Dermis blood vessel endothelial cell (primary cell): Measurements from ENCODE around the gene STARD10. TPM values are rescaled to one million over a fixed set of nuclear protein-coding genes. Genes with fewer than 3 reads are reported as not detected.
A peak's percentile ranks its signal among the peaks of the same experiment; 100 is the strongest.

Experiments used
- DNase-seq: peaks from one replicate; pipeline ENCODE4 v3.0.0; 2010
- total RNA-seq: library from RNA; depleted of rRNA; stranded (reverse); fragments of >200 nt; gene quantifications from 2 replicates; pipeline ENCODE4 v1.2.3, GENCODE V29; 2014

Gene STARD10
- total RNA-seq, 1 donor from 2014 or later, result 60.4 TPM

DNA sequence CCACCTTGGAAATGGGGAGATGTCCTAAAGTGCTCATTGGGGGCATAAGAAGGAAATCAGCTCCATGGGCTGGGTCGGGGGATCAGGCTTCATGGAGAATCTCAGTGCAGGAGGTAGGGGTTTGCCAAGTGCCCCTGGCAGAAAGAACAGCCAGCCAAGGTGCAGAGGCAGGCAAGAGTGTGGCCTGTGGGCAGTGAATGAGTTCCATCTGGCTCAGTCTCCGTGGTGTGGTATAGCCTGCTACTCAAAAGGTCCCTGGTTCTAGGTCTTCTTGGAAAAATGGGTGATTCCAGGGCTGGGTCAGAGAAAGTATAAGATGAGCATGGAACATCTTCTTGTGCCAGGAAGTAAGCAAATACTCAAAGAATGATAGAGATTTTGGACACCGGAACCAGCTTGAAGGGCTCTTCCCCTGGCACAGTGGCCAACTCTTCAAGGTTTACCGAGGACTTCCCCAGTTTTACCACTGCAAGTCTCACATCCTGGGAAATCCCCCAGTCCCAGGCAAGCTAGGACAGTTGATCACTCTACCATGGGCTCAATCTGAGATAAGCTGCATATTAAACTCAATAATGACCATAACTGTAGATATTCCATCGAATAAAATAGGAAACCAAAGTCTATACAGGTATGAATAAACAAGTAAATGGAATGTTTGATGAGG lies 31.1 kb downstream of the STARD10 start:
- DNase-seq, result peak; percentile 25

DNA sequence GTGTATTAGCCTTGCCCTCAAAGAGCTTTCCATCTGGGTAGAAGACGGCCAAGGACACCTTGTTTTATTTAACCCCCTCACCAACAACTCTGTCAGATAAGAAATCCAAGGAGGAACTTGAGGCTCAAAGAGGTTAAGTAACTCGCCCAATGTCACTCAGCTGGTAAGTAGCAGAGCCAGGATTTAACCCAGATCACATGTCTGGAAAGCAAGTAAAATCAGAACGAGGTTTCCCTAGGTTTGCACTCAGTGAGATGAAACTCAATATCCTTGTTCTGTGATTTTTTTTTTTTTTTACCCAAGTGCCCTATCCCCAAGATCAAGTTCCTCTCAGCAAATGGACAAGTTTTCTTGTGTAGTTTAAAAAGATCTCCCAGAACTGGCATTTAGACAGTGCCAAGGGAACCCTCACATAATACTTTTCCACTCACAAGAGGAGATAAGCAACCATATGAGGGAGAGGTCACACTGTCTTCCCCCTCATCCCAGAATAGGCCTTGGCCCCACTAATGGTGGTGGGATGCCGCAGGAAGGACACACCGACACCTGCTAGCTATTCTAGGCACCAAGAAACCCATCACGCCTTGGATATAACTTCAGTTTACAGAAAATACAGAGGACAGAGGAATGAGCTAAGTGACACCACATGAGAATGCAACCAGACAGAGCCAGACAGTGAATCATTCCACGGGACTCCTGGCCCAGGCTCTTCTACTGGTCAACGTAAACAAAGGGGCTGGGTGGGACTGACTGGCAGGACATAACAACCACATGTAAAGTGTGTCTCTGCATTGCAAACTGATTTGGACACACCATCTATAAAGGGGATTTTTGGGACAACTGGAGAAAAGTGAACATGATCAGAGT lies 33.1 kb downstream of the STARD10 start:
- DNase-seq, result peak; percentile 19

DNA sequence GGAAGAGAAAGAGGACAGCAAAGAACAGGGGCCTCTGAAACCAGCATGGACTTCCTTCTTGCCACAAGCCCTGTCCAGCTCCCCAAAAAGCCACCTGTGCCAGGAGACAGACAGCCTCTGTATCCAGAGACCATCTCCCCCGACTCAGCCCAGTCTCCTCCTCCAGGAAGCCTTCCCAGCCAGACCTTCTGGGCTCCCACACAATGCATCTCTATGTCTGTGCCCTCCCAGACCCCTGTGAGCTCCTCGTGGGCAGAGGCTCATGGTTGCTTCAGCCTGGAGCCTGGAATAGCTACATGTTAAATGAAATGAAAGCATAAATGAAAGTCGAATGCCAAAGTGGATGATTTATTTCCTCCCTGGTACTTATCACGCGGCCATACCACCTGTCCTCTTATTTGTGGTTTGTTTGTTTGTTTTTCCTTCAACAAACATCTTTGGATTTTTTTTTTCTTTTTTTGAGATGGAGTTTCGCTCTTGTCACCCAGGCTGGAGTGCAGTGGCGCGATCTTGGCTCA lies 34.3 kb downstream of the STARD10 start:
- no peak for DNase-seq

DNA sequence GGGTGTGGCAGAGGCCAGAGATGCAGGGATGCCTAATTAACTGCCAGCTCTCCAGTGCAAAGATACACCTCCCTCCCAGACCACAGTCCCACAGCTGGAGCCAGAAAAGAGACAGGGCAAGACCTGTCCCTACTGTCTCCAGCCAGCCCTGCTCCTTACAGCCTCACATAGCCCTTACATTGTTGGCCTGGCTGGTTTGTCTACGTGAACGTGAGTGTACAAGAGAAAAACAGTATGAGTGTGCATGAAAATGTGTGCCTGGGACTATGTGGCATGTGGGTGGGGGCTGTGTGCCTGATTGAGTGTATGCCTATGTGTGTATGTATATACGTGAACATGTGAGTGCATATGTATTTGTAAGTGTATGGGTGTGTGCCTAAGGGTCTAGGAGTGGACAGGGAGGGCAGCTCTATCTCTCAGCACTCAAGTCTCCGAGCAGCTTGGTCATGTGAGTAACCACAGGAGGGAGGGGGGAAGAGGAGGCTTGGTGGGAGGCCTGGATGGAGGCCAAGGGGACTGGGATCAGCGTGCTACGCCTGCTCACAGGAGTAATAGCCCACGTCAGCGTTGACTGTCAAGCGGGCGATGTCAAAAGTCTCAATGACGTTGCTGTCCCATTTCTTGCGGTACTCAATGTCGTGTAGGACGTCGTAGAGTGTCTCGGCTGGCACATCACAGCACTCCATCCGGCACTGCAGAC lies 35.0 kb downstream of the STARD10 start:
- DNase-seq, result no peak

DNA sequence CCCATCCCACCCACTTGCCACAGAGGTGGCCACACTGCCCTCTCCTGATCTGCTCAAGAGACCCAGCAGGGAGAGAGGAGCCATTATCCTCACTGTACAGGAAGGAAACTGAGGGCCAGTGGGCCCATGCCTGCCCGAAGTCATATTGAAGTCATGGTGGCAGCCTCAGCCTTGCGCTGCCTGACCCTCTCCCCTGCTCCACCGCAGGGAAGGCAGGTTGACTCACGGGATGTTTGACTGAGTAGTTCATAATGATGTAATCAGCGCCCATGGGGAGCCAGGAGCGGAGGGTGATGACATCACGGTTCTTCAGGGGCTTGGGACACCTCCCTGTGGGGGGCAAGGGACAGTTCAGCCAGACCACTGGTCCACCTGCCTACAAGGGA lies 35.5 kb downstream of the STARD10 start:
- no peak for DNase-seq

DNA sequence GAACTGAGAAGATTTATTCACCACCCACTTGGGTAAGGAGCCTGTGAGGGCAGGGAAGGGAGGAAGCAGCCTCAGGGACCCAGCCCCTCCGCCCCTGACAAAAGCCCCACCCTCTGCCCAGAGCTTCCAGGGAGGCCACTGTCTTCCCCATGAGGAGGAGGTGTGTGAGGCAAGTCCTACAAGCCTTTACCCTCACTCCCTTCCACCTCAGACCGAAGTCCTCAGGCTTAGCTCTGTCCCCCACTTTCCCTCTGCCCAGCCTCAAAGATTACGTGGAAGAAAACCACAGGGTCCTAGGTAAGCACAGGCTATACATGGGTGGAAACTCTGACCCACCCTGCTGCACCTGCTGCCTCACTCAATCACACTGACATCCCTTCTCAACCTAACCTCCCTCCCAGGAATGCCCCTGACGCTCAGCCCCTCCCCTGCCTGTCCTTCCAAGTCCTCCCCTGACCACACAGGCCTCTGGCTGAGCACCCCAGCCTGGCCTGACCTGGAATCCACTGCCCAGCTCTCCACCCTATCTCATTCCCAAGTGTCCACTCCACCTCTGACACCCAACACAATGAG lies 38.0 kb downstream of the STARD10 start:
- DNase-seq, result no peak

DNA sequence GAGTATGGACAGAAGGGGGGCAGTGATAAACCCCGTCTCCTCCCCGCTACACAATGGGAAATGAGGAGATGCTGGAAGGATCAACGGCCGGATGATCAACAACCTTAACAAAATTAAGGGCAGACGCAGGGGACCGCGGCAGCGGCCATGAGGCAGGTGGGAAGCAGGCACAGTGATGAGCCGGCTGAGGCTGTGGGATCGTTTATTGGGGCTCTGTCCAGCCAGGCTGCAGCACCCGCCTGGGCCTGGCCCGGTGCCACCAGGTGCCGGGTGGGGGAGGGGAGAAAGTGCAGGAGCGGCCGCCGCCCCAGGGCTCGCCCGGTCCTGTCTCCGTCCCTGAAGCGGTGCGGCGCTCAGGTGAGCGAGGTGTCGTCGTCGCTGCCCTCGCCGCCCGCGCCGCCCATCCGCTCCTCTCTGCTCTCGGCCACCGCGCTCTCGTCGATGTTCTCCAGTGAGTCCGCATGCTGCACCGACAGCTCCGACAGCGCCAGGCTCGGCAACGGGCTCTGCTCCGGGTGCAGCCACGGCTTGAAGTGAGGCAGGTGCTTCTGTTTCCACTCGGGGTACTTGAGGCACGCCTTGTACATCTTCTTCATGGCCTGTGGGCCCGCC lies 39.2 kb downstream of the STARD10 start:
- DNase-seq, result no peak

DNA sequence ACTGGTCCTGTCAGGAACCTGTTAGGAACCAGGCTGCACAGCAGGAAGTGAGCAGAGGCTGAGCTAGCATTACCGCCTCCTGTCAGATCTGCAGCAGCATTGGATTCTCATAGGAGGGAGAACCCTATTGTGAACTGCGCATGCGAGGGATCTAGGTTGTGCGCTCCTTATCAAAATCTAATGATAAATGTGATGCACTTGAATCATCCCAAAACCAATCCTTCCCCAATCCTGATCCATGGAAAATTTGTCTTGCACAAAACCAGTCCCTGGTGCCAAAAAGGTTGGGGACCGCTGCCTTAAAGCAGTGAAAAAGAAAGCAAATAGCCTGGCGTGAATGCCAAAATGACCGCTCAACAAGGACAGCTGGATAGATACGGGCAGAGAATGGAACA lies 39.7 kb downstream of the STARD10 start:
- no peak for DNase-seq

DNA sequence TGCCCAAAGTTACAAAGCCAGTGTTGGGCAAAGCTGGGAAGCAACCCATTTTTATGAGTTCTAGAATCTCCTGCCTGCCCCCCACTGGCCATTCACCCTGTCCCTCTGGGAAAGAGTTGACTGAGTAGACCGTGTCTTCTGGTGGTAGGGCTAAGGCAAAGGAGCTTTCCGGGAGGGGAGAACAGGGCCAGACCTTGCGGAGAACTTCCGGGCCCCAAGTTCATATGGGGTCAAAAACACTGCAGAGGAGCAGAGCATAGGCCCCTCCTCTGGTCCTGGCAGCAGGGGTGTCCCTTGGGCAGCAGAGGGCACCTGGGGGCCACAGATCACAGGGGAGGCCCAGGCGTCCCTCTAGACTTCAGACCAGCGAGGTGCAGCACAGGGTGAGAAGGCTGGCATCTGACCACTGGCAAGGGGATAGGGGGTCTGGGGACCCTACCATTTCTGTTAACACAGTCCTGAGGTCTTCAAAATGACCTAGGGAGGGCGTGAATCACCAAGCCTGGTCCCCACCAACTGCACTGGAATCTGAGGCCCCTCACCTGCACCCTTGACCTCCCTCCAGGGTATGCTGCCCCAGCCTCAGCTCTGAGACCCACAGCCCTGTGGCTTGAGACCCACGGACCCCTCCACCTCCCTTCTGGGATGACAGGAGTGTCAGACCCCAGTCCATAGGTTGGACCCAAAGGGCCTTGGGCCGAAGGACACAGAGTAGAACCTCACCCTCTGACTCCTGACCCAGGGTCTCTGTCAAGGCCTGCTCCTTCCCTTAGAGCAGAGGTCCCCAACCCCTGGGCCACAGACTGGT lies 40.3 kb downstream of the STARD10 start:
- no peak for DNase-seq

DNA sequence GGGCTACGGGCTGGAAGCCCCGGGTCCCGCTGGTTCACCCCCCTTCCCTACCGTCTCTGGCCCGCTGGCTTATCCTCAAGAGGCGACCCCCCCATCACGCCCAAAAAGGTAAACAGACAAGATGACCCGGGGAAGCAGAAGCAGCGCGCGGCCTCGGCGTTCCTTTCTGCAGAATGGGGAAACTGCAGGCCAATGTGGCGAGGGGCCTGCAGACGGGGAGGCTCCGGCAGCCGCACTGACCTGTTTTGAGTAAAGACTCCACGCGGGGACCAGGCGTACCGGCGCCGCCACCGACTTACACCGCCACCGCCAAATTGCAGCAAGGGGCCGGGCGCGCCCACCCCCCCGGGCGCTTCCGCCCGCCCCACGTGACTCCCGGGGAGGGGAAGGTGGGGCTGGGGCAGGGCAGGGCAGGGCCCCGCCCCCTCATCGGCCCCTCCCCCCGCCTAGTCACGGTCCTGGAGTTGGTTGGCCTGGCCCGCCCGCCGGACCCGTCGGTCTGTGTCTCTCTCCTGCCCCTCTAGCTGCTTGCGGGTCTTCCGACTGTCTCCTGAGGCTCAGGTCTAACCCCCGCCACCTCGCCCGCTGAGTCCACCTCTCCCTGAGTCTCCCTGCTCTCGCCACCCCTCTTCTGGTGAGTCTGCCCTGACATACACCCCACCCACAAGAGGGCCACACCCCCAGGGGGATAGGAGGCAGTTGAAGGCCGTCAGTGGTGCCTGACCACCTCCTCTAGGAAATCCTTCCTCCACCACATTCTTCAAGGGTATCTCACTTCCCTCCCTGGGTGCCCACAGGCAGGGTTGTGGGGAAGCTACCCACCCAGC lies 41.5 kb downstream of the STARD10 start, which contains the start of gene ARAP1:
ARAP1 (minus strand) TSS at position 321 of the 827 bp plus-strand sequence. CDS start 25,280 bp downstream, outside the sequence.
- DNase-seq, result peak; percentile 62

DNA sequence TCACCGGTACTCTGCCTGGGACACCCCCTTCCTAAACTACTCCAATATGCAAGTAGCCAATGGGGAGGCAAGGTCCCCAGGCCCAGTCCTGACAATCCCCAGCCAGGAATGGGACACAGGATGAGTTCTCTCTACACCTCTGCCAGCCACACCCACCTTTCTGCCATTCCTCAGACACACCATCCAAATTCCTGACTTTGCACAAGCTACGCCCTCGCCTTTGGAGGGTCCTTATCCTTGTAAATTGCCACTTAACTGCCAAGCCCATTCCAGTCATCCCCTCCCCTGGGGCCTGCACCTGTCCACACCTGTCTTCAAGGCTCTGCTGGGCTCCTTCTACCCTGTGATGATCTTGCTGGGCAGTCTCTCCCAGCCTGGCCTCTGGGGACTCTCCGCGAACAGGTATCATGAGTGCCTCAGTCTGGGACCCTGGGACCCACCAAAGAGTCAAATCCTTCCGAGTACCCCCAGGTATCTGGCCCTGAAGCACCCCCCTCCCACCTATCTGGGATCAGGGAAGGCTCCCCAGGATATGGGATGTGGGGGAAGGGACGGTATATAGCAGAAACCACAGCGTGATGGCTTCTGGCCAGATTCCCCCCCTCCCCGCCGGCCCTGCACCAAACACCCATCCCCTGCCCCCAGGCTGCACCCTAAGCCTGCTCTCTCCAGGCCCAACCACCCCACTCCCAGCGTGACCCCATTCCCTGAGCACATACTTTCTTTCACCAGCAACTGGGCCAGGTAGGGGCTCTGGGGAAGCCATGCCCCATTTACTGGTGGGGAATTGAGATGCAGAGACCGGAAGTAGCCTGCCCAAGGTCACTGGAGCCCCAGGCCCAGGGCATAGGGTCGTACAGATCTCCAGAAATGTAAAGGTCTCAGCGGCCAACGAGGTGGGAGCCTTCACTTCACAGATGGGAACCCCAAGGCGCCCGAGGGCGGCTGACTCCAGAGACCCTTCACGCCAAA lies 42.4 kb downstream of the STARD10 start:
- no peak for DNase-seq

DNA sequence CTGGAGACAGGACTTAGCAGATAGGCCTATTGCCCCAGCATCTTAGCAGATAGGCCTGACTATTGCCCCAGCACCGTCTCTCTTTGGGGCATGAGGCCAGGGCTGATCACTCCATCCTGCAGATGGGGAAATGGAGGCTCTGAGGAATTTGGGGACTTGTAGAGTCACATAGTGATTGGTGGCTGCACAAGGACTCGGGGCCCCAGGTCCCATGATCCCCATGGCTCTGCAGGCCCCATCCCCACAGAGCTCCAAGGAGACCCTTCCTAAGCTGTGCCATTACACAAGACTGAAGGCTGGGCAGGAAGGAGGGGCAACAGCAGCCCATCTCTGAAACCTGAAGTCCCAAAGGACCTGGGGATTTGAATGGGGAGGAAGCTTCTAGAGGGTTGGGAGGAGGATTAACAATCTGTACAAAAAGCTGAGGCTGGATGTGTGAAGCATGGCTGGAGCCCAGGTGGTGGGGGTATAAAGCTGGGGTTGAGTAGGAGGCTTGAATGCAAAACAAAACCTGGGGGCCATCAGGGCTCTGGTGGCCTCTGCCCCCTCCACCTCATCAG lies 43.2 kb downstream of the STARD10 start:
- no peak for DNase-seq

DNA sequence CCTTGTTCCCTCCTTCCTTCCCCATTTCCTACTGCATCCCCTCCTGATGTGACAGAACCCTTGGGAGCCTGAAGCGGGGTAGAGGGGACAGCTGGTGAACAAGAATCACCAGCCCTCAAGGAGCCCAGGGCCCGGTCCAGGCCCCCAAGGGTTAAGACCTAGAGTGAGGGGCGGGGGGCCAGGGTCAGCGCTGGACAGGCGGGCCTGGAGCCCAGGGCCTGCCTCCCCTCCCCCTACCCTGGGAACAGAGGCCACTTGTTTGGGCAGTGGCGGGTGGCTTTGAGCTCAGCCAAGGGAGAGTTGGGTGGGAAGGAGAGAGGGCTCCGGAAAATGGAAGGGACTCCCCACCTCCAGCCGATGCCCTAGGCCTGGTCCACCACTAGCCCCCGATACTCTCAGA lies 43.8 kb downstream of the STARD10 start:
- no peak for DNase-seq

DNA sequence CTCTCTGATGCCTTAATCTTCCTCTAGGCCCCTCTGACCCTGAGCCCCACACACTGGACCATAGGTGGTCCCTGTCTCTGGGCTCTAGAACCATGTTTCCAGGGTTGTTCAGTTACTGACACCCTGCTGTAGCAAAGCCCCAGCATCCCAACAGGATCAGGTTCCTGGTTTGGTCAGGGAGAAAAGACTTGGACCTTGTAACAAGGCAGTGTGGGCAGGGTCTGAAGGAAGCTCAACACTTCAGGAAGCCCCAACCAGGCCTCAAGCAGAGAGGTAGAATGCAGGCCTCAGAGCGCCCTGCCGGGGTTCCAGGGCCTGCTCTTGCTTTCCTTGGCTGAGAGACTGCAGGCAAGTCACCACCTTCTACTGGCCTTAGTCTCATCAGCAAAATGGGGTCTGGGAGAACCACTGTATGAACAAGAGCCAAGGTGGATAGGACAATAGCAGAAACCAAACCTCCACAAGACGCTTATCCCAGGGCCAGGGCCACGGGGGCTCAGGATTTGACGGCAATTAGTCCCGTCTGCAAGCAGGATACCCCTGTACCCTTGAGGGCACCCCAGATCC lies 46.5 kb downstream of the STARD10 start:
- no peak for DNase-seq

DNA sequence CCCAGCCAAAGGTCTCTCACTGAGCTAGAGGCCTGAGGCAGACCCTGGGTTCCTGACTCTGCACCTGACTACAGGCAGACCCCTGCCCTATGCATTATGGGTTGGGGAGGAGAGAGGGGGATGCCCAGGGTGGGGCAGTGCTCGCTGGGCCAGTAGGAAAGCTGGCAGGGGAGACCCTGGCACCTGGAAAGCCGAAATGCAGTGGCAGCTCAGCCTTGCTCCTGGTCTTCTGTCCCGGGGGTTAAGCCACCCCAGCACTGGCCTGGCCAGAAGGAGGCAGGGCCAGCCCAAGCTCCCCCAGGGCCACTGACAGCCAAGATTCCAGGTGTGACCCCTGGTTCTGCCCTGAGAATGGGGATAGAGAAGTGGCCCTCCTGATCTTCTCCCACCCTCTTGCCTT lies 47.0 kb downstream of the STARD10 start:
- no peak for DNase-seq

DNA sequence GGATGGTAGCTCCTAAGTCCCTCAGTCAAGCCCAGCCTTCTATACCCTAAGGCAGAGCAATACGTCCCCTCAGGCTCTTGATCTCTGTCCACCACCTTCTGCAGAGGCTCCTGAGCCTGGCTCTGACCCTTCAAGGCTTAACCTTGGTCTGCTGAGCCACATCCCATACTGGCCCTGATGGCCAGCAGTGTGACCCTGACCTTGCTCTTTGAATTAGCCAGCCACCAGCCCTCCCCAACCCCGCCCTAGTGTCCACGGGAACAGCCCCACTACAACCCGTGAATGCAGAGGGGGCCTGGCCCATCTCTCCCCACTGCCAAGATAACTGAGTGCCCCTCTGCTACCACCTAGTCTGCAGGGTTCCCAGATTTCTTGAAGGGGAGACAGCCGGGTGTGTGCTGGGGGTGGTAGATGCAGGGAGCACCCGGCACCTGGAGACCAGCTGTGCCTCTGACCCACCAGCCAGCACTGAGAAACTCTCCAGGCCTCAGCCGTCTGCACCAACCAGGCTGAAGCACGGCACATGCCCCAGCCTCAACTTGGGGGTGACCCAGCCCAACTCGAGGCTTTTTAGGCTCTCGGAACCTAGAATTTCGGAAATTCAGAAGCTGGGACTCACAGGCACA lies 47.8 kb downstream of the STARD10 start:
- no peak for DNase-seq

DNA sequence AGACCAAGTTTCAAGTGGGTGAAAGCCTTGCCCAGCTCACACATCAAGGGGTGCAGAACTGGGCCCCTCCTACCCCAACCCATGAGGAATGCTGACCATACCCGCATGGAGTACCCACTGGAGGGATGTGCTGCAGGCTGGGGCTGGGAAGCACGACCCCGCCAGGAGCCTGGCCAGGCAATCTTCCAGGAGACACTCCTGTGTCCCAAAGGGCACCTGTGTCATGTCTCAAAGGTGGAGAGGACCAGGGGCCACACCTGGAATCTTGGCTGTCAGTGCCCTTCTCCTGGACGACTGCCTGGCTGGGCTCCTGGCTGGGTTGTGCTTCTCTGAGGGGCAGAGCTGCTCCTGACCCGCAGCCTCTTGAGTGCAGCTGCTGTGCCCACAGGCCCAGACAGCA lies 48.3 kb downstream of the STARD10 start:
- DNase-seq, result no peak

DNA sequence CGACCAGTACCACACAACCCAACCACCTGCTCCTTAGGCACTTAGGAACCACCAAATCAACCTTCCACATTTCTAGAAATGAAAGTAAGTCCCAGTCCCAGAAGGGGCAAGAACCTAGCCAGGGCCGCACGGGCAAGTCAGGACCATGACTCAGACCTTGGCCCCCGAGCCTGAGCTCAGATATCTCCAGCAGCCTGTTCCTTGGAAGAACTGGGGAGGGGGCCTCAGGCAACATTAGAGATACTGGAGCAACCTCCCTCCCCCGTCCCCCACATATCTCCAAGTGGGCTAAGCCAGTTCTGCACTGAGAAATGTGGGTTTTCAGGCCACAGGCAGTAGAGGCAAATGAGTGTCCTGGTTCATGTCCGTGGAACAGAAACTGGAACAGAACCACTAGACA lies 49.4 kb downstream of the STARD10 start:
- no peak for DNase-seq
